Nephron (organoid): ENCODE results near the gene BTBD9.
A peak's percentile ranks its signal among the peaks of the same experiment; 100 is the strongest.

Experiments
- H3K27ac Mint-ChIP-seq, 3 experiments: 2 replicates each; pipeline ENCODE4 v1.8.0; 2020; ENCODE audit warnings: mixed read lengths in 3 of 3, mild to moderate bottlenecking in 2 of 3, moderate library complexity in 1 of 3
- H3K27me3 Mint-ChIP-seq: 2 replicates; pipeline ENCODE4 v1.8.0; 2021; ENCODE audit warnings: low read depth, mild to moderate bottlenecking, moderate library complexity, mixed read lengths
- H3K36me3 Mint-ChIP-seq: 2 replicates; pipeline ENCODE4 v1.8.0; 2020; ENCODE audit warnings: low read depth, mixed read lengths
- H3K4me1 Mint-ChIP-seq: 2 replicates; pipeline ENCODE4 v1.8.0; 2020; ENCODE audit warnings: mixed read lengths
- H3K4me3 Mint-ChIP-seq, 3 experiments: 2 replicates each; pipeline ENCODE4 v1.8.0; 2020; ENCODE audit warnings: mild to moderate bottlenecking in 3 of 3, mixed read lengths in 3 of 3, moderate library complexity in 2 of 3
- H3K9me3 Mint-ChIP-seq: 2 replicates; pipeline ENCODE4 v1.8.0; 2020; ENCODE audit warnings: mixed read lengths
- TF ChIP-seq, protein P1 (sequence below), 3 experiments: fragments of 200-600 bp; sonication (generic); IDR thresholded peaks; one replicate each; pipeline ENCODE4 v1.5.0; 2021; ENCODE audit warnings: antibody characterized with exemption in 3 of 3; ENCODE audit not compliant: unreplicated experiment in 3 of 3

Gene BTBD9

GRCh38 chr6:38676236-38676973, 36.7 kb upstream of the BTBD9 start:
- Mint-ChIP-seq H3K27ac (no peak overlapping the region), H3K4me3 (no peak overlapping the region), H3K9me3 (no peaks in the 10 kb centered on the region), H3K27me3 (no peaks in the 10 kb centered on the region), H3K36me3 (peaks cover 57% of the 10 kb centered on the region), H3K4me1 (no peaks in the 10 kb centered on the region)
- TF ChIP-seq, protein P1, sequence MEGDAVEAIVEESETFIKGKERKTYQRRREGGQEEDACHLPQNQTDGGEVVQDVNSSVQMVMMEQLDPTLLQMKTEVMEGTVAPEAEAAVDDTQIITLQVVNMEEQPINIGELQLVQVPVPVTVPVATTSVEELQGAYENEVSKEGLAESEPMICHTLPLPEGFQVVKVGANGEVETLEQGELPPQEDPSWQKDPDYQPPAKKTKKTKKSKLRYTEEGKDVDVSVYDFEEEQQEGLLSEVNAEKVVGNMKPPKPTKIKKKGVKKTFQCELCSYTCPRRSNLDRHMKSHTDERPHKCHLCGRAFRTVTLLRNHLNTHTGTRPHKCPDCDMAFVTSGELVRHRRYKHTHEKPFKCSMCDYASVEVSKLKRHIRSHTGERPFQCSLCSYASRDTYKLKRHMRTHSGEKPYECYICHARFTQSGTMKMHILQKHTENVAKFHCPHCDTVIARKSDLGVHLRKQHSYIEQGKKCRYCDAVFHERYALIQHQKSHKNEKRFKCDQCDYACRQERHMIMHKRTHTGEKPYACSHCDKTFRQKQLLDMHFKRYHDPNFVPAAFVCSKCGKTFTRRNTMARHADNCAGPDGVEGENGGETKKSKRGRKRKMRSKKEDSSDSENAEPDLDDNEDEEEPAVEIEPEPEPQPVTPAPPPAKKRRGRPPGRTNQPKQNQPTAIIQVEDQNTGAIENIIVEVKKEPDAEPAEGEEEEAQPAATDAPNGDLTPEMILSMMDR (IDR thresholded peaks at IDR 0.05; ENCODE audit: unreplicated experiment in 3 of 3) = no peak

GRCh38 chr6:38673397-38674165, 33.9 kb upstream of the BTBD9 start:
- Mint-ChIP-seq H3K9me3 (no peaks in the 10 kb centered on the region), H3K4me1 (no peaks in the 10 kb centered on the region), H3K27ac (no peak overlapping the region), H3K4me3 (no peak overlapping the region), H3K27me3 (no peaks in the 10 kb centered on the region), H3K36me3 (peaks cover 40% of the 10 kb centered on the region)
- TF ChIP-seq, protein P1 (IDR thresholded peaks at IDR 0.05; ENCODE audit: unreplicated experiment in 3 of 3) = no peak

DNA sequence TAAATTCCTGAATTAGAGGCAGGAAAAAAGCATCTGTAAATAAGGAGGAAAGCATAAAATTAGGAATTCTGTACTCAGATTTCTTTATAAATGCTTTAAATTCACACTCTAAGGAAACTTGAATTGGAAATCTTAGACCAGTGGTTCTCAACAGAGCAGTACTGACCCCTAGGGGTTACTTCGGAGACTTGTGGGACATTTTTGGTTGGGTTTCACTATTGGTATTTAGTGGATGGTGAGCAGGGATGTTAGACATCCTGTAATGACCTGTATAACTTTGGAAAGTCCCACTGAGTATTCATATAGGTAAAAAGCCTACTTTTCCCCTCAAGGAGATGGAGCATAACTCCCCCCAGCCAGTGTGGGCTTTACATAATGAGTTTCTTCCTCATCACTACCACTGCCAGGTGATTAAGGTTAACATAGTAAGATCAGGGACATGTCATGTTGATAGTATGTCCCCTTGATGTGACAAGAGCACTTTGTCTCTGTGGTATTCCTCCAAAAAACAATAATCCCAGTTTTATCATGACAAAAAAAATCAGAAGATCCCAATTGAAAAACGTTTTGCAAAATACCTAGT, 32.2 kb upstream of the BTBD9 start:
- Mint-ChIP-seq H3K36me3 (peaks cover 31% of the 10 kb centered on the region), H3K9me3 (no peaks in the 10 kb centered on the region), H3K4me3 (no peak overlapping the region), H3K27me3 (no peaks in the 10 kb centered on the region), H3K4me1 (no peaks in the 10 kb centered on the region), H3K27ac (no peak overlapping the region)
- TF ChIP-seq, protein P1 (IDR thresholded peaks at IDR 0.05; ENCODE audit: unreplicated experiment in 3 of 3) = peak; percentile 59 to 70 (median 61)

DNA sequence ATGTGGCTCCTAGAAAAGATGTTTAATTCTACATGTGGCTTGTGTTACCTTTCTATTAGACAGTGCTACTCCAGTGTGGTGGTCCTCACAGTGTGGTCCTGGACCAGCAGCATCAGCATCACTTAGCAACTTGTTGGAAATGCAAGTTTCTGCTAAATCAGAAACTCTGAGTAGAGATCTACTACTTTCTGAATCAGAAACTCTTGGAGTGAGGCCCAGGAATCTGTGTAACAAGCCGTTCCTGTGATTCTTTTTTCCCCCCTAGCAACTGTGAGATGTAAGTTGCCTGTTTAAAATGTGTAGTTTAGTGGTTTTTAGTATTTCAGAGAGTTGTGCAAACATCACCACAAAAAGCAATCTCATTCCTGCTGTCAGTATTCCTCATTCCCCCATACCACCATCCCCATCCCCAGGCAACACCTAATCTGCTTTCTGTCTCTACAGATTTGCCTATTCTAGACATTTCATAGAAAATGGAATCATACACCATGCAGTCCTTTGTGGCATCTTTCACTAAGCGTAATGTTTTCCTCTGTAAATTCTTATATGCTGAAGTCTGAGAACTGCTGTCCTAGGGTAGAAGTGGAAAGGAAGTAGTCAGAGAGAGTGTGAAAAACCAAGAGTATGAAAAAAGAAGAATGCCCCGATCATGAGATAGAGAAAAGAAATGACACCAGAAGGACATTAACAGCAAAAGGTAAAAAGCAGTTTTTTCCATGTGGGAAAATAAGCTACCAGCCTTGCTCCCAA, 18.9 kb upstream of the BTBD9 start:
- H3K4me3 Mint-ChIP-seq = no peak overlapping the region
- H3K9me3 Mint-ChIP-seq = no peaks in the 10 kb centered on the region
- TF ChIP-seq, protein P1 (IDR thresholded peaks at IDR 0.05; ENCODE audit: unreplicated experiment in 3 of 3) = no peak
- no peak overlapping the region for H3K27ac Mint-ChIP-seq
- H3K27me3 Mint-ChIP-seq = no peaks in the 10 kb centered on the region
- peaks cover 4% of the 10 kb centered on the region for H3K36me3 Mint-ChIP-seq
- H3K4me1 Mint-ChIP-seq = no peaks in the 10 kb centered on the region

DNA sequence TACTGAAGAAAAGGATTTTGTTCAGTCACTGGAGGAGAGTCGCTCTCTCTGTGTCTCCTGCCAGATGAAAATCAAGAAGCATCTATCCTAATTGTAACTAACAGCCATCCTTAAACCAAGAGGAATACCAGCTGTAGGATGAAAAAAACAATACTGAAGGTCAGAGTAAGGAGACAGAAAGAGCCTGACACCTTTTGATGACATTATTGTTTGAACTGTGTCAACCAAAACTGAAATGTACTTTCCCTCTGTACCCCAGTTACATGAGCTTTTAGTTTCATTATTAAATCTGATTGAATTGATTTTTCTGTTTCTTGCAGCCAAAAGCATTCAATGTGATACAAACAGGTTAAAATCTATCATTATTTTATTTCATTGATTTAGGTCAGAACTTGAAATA, 17.2 kb upstream of the BTBD9 start:
- Mint-ChIP-seq H3K9me3 (no peaks in the 10 kb centered on the region), H3K27me3 (no peaks in the 10 kb centered on the region), H3K27ac (no peak overlapping the region), H3K36me3 (peaks cover 4% of the 10 kb centered on the region), H3K4me1 (no peaks in the 10 kb centered on the region), H3K4me3 (no peak overlapping the region)
- TF ChIP-seq, protein P1 (IDR thresholded peaks at IDR 0.05; ENCODE audit: unreplicated experiment in 3 of 3) = no peak
